PC-3 (cell line): Measurements from ENCODE around the gene GNAI2.

Experiments
- CTCF ChIP-seq: fragments of 300-600 bp; sonication (generic); conservative IDR thresholded peaks from 2 replicates; pipeline ENCODE4 v1.5.1; 2017; ENCODE audit warnings: antibody characterized with exemption, low read depth, mild to moderate bottlenecking, low read length
- EZH2 ChIP-seq: fragments of 300-600 bp; sonication (generic); IDR thresholded peaks from one replicate; pipeline ENCODE4 v1.6.1; 2017; ENCODE audit warnings: antibody characterized with exemption, mild to moderate bottlenecking, low read length; ENCODE audit not compliant: unreplicated experiment
- EZH2phosphoT487 ChIP-seq: fragments of 300-600 bp; sonication (generic); IDR thresholded peaks from 2 replicates; pipeline ENCODE4 v1.6.1; 2018; ENCODE audit warnings: mild to moderate bottlenecking, antibody characterized with exemption, low read length, borderline replicate concordance

DNA sequence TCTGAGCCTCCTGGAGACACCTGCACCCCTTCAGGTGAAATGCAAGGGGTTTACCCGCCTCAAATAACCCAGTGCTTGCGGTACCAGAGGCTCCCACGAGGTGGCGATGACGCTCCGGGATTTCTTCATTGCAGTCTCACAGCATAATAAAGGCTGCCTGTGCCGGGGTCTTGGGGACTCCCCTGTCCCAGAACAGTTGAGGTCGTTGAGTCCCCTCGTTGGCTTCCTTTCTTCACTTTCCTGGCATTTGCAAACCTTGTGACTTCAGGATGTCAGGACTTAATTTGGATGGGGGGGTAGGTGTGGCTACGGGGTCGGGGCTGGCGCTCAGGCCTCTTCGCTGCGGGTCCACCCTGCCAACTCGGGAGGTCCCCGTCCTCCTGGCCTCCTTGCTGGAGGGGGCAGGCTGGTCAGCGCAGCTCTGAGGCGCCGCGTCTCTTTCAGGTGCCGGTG, 43.3 kb upstream of the GNAI2 start:
- TF ChIP-seq CTCF = peak; percentile 96
- TF ChIP-seq EZH2 = no peak
- no peak for TF ChIP-seq EZH2phosphoT487
